Stimulated activated effector memory CD8-positive, alpha-beta T cell treated with anti-CD3 and anti-CD28 coated beads, Interleukin-12 subunit alpha, Interleukin-12 subunit beta, amount 100 ng/mL, for 72 hours (primary cell): Measurements from ENCODE around the gene CASTOR2.
"Not testable (repeated sequence)": the region's sequence is repeated elsewhere in the genome, so short reads cannot be mapped to it uniquely, and the experiment has no call there.

Experiments
- ATAC-seq: fragments of 150-1000 bp; cut with Tn5 transposase; 2 replicates; pipeline ENCODE4 v1.10.0; 2021
- DNase-seq, 2 donors: peaks; one replicate each; pipeline ENCODE4 v3.0.0; 2021 to 2022; ENCODE audit warnings: low spot score in 2 of 2
- H3K27ac Mint-ChIP-seq: one replicate; pipeline ENCODE4 v1.8.0; 2022; ENCODE audit warnings: mild to moderate bottlenecking, mixed read lengths
- H3K36me3 Mint-ChIP-seq: one replicate; pipeline ENCODE4 v1.8.0; 2022; ENCODE audit warnings: mild to moderate bottlenecking, mixed read lengths
- H3K4me1 Mint-ChIP-seq: one replicate; pipeline ENCODE4 v1.8.0; 2022; ENCODE audit warnings: mixed read lengths
- H3K4me3 Mint-ChIP-seq: one replicate; pipeline ENCODE4 v1.8.0; 2022; ENCODE audit warnings: mild to moderate bottlenecking, mixed read lengths
- H3K9me3 Mint-ChIP-seq: one replicate; pipeline ENCODE4 v1.8.0; 2022; ENCODE audit warnings: mixed read lengths

The CASTOR2 gene

DNA sequence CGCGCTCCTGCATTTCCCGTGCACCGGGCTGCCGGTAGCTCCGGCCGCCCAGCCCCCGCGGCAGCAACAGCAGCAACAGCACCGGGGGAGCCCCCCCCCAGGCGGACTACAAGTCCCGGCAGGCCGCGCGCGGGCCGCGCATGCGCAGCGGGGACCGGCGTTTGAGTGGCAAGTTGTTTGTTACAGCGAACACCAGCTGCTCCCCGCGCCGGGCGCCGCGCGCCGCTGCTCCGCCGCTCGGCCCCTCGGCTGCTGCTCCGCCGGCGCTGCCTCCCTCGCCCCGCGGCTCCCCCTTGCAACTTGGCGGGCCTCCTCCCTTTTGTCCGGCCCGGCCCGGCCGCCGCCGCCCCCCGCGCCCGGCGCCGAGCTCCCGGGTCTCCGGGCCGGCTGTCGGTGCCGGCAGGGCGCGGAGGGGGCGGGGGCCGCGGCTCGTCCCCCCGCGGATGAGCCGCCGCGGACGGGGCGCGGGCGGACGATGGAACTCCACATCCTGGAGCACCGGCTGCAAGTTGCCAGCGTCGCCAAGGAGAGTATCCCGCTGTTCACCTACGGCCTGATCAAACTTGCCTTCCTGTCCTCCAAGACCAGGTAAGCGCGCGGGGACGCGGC lies at the start of gene CASTOR2:
Gene CASTOR2, plus strand, starts transcription at position 195 of the 609 bp plus-strand sequence. Its CDS starts 281 bp downstream, at position 476.
- H3K4me3 Mint-ChIP-seq: peak within 1 kb of the TSS; percentile 39
- H3K9me3 Mint-ChIP-seq, H3K27ac Mint-ChIP-seq, H3K36me3 Mint-ChIP-seq, H3K4me1 Mint-ChIP-seq: not testable (repeated sequence)
- ATAC-seq (peak; percentile 95), DNase-seq (peak; percentile 41 to 73)

DNA sequence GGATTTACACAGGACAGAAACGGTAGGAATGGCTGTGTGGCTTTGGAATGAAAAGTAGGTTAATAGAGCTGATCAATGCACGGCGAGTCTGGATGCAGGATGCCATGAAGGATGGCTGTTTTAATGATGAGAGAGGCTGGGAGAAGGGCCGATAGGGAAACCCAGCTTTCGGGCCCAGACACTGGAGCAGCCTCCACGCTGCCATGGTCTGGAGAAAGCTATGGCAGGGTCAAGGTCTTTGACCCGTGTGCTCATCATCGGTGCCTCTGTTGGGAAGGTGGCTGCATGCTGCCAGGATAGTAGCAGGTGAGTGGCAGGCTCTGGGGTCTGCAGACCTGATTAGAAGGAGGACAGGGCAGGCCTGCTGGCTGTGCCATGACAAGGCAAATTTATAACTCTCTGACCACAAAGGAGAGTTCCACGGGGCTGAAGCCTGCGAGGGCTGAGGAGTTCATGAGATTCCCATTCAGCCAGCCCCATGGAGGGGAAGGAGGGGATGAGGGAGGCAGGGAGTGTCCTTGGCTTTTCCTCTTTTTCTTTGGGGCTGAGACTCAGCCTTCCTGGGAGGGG lies 42.1 kb upstream of the CASTOR2 start:
- not testable (repeated sequence) for H3K4me3 Mint-ChIP-seq, H3K9me3 Mint-ChIP-seq, DNase-seq, ATAC-seq, H3K4me1 Mint-ChIP-seq, H3K36me3 Mint-ChIP-seq, H3K27ac Mint-ChIP-seq

DNA sequence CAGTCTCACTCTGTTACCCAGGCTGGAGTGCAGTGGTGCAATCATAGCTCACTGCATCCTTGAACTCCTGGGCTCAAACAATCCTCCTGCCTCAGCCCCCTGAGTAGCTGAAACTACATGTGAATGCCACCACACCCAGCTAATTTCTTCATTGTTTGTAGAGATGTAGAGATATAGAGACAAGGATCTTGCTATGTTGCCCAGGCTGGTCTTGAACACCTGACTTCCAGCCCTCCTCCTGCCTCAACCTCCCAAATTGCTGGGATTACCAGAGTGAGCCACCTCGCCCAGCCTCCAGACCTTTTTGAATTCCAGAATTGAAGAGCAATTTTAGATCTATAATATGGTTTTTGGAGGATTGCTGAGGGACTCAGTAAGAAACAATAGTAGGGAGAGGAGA lies 40.9 kb upstream of the CASTOR2 start:
- H3K9me3 Mint-ChIP-seq: not testable (repeated sequence)

DNA sequence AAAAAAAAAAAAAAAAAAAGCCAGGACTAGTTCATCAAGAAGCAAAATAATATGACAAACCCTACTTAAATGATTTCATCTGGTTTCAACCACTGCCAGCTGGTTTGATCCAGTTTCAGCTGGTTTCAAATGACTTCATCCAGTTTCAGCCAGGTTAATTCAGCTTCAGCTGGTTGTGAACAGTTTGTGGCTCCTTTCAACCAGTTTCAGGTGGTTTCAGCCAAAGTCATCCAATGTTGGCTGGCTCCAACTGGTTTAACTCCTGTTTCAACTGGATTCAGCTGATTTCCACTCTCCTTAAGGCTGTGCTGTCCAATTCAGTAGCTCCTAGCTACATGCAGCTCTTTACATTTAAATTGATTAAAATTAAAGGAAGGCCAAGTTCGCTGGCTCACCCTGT lies 37.5 kb upstream of the CASTOR2 start:
- not testable (repeated sequence) for H3K4me1 Mint-ChIP-seq, H3K4me3 Mint-ChIP-seq, DNase-seq, H3K36me3 Mint-ChIP-seq, H3K27ac Mint-ChIP-seq, H3K9me3 Mint-ChIP-seq
- ATAC-seq: peak; percentile 86

More for the DNA sequence above, 40.9 kb upstream of the CASTOR2 start:
- not testable (repeated sequence) for DNase-seq, ATAC-seq, H3K36me3 Mint-ChIP-seq, H3K4me3 Mint-ChIP-seq, H3K4me1 Mint-ChIP-seq
- H3K27ac Mint-ChIP-seq: peak overlapping the region; percentile 58

DNA sequence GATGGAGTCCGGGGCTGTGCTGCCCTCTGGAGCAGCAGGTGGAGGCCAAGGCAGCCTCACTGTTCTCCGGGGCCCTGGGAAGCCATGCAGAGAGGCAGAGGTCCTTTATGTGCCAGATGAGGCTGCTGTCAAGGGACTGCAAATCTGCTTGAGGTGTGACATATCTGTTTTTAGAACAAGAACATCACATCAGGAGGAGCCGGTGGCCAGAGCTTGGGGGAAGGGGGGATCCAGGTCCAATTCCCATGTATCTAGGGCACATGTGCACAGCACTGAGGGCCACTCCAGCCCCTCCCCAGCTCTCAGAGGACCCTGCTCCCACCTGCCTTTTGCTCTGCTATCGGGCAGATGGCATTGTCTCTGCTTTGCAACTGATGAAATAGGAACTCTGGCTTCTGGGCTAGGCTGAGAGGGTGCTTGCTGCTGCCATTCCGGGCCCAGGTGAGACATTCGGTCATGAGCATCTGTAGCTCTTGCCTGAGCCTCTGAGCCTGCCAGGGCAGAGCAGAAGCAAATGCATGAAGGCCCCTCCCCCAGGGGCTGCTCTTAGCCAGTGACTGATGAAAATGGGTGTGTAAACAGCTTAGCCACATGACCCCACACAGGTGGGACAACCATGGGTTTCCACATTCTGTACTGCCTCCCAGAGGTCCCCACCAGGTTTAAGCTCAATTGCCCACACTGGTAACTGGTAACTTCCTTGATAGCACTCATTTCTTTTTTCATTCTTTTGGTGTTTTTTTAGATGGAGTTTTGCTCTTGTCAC lies 32.8 kb upstream of the CASTOR2 start:
- not testable (repeated sequence) for DNase-seq, H3K4me1 Mint-ChIP-seq, ATAC-seq, H3K4me3 Mint-ChIP-seq, H3K27ac Mint-ChIP-seq, H3K36me3 Mint-ChIP-seq, H3K9me3 Mint-ChIP-seq

DNA sequence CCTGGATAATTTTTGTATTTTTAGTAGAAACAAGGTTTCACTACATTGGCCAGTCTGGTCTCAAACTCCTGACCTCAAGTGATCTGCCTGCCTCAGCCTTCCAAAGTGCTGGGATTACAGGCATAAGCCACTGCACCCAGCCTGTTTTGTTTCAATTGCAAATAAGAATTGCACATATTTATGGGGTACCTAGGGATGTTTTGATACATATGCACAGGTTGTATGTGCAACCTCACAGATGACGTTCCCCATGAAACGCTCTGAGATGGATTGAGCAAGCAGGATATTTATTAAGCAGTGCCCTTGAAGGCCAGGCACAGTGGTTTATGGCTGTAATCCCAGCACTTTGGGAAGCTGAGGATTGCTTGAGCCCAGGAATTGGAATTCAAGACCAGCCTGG lies 25.1 kb upstream of the CASTOR2 start:
- H3K4me1 Mint-ChIP-seq, H3K27ac Mint-ChIP-seq, H3K9me3 Mint-ChIP-seq, DNase-seq, H3K4me3 Mint-ChIP-seq, H3K36me3 Mint-ChIP-seq, ATAC-seq: not testable (repeated sequence)

DNA sequence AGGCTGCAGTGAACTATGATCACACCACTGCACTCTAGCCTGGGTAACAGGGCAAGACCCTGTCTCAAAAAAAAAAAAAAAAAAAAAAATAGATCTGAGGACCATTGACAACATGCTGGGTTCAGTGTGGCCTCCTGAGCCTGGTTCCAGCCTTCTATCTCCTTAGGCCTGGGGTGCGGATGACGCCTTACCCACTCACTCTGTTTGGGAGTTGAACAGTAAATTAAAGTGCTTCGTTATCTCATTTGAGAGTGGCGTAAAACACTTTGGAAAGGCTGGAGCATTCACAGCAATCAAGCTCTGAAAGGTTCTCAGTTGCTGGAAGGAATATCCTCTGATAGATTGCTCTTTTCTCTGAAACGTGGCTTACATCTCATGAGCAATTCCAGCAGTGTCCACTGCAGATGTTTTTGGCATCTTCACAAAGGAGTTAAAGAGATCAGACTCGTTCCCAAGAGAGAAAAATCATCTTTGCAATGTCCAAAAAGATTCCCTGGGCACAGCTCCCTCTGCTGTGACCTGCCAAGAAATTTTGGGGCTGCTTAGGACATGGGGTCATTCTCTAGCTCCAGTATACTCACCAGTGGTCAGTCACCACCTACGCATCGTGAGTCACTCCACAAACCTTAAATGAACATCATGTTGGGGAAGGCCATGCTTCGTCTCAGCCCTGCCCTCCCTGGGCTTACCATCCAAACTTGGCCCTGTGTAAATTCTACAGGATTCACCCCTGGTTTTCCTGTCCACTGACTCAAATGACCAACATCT lies 23.0 kb upstream of the CASTOR2 start:
- not testable (repeated sequence) for H3K36me3 Mint-ChIP-seq, H3K4me3 Mint-ChIP-seq, DNase-seq, H3K4me1 Mint-ChIP-seq, H3K9me3 Mint-ChIP-seq, H3K27ac Mint-ChIP-seq, ATAC-seq

DNA sequence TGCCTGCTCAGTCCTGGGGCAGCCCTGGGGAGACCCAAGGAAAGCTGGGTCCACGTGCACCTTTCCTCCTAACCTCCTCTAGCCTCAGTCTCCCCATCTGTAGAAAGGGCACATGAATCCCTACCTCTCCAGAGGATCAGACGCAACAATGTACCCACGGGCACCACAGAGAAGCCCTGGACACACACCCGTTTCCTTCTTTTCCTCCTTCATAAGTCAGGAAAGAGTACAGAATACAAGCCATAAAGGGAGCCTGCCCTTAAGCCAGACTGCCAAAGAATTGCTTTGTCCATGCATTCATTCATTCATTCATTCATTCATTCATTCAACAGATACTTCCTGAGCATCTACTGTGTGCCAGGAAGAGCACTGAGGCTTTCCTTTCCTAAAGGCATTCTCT lies 20.6 kb upstream of the CASTOR2 start:
- H3K9me3 Mint-ChIP-seq, ATAC-seq, H3K4me1 Mint-ChIP-seq, H3K36me3 Mint-ChIP-seq, H3K27ac Mint-ChIP-seq, DNase-seq, H3K4me3 Mint-ChIP-seq: not testable (repeated sequence)

DNA sequence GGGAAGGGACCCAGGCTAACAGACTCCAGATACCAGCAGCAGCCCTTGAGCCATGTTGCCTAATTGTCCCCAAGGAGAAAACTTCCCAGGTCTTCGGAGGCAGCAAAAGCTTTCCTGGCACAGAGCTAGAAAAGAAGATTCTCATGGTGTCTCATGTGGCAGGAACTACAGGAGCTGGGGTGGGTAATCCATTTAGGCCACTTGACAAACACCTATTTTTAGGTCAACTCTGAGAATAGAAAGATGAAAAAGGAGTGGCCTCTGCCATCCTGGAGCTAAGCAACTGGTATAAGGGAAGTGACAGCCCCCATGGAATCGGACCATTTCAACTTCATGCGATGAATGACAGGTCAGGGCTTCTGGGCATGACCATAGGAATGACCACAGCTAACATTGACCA lies 16.8 kb upstream of the CASTOR2 start:
- H3K4me1 Mint-ChIP-seq, DNase-seq, H3K36me3 Mint-ChIP-seq, H3K4me3 Mint-ChIP-seq, H3K9me3 Mint-ChIP-seq, ATAC-seq, H3K27ac Mint-ChIP-seq: not testable (repeated sequence)

DNA sequence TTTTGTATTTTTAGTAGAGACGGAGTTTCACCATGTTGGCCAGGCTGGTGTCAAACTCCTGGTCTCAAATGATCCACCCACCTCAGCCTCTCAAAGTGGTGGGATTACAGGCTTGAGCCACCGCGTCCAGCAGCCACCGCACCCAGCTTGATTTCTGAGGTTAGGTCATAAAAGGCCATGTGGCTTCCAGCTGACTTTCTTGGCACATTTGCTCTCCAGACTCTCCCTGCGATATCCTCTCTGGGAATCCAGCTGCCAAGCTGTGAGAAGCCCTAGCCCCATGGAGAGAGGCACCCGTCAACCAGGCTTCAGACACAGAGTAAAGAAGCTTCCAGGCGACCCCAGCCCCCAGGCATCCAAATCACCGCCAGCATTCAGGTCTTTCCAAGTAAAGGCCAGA lies 10.7 kb upstream of the CASTOR2 start:
- not testable (repeated sequence) for DNase-seq, H3K4me1 Mint-ChIP-seq, H3K36me3 Mint-ChIP-seq, H3K27ac Mint-ChIP-seq, H3K4me3 Mint-ChIP-seq, ATAC-seq, H3K9me3 Mint-ChIP-seq

DNA sequence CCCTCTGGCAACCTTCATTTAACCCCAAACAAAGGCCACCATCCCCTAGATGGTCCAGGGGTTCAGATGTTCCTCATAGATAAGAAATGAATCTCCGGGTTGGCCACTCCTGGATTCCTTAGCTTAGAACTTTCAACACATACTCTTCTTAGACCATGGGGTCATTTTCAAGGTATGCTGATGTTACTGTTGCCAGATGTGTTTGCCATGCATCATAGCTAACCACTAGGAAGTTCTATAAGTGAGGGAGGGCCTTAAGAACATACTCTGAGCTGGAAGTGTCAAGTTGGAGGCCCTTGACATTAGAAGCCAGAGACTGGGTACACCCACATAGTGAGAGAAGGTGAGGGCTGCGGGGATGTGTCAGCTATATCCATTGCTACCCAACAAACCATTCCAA lies 6.2 kb upstream of the CASTOR2 start:
- H3K9me3 Mint-ChIP-seq, H3K4me1 Mint-ChIP-seq, H3K36me3 Mint-ChIP-seq, DNase-seq, ATAC-seq, H3K4me3 Mint-ChIP-seq, H3K27ac Mint-ChIP-seq: not testable (repeated sequence)

DNA sequence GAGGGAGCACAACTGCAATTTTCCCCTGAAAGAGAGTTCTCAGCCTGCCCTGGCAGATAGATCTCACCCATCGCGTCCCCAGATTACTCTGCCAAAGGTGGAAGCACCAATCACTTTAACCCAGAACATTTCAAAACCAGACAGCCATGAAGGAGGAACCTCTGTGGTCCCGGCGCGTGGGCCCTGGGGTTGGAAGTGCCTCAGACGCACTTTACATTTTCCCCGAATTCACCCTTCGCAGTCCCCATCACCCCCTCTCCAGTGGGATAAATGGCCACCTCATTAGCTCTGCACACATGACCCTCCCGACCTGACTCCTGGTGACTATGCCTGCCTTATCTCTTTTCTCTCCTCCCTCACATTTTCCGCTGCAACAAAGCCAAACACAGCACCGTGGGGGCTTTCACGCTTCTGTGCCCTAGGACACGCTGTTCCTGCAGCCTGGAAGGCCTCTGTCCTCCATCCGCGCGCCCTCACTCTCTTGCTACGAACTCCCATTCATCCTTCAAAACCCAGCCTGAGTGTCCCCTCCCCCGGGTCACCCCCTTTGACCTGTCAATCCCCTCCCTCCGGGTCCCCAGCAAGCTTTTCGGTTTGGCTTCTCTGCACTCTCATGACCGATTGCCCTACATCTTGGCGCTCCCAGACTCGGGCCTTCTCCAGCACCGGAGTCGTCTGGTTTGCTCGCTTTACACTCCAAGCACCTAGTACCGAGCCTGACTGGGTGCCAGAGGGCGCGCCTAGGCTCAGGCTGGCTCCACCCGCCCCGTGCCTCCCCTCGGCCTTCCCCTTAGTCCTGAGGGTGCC lies 598 bp upstream of the CASTOR2 start:
- peak in 1 of 2 donors; percentile 53 for DNase-seq
- not testable (repeated sequence) for H3K36me3 Mint-ChIP-seq, H3K27ac Mint-ChIP-seq, H3K4me1 Mint-ChIP-seq, H3K9me3 Mint-ChIP-seq
- peak overlapping the region; percentile 39 for H3K4me3 Mint-ChIP-seq
- ATAC-seq: peak; percentile 77

DNA sequence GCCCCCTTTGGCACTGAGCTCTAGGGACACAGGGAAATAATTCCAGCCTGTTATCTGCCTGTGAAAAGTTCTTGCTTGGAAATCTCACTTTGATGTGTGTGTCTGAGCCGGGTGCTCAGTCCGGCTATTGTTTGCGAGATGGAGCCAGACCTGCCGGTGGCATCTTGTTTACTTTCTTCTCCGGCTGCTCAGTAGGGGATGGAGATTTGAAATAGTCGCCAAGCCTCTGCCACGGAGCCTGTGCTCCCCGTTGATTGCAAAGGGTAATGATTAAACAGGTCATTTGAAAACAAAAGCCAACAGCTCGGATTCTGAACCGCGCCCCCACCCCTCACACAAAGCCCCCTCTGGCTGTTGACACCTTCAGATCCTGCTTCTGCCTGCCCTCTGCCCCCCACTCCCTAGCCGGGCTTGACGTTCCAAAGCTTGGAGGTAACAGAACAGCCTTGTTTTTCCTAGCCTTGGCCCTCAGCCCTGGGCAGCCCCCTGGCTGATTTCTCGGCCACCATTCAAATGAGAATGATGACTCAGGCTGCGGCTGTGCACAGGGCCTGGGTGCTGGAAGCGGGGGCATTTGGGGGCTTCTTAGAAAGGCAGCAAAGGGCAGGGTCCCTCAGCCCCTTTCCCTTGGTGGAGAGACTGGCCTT lies 1.8 kb downstream of the CASTOR2 start:
- H3K36me3 Mint-ChIP-seq, H3K4me1 Mint-ChIP-seq, DNase-seq, ATAC-seq, H3K9me3 Mint-ChIP-seq, H3K4me3 Mint-ChIP-seq, H3K27ac Mint-ChIP-seq: not testable (repeated sequence)

DNA sequence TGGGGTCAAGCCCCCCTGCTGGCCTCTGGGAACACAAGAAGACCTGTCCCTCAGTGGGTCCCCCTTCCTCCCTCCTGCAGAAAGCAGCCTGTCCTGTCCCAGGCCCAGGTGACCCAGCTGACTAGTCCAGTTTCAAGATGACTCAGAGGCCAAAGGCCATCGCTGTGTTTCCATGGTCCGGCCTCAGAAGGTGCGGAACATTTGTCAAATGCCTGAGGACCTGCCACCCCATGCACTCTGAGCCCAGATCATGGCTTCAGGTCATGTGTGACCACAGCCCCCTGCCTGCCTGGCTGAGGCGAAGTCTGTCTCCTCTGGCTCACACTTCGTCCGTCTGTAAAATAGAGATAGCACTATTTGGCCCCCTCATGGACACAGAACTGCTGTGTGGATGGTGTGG lies 2.4 kb downstream of the CASTOR2 start:
- DNase-seq, ATAC-seq, H3K4me3 Mint-ChIP-seq, H3K36me3 Mint-ChIP-seq, H3K27ac Mint-ChIP-seq, H3K4me1 Mint-ChIP-seq, H3K9me3 Mint-ChIP-seq: not testable (repeated sequence)
